ENCODE data around the gene KRTAP5-3.

KRTAP5-3 gene

GRCh38 chr11:1567721-1568100, 40.6 kb downstream of the KRTAP5-3 start:
- Histone ChIP-seq H3K4me3 (ENCODE audit: low read depth, low read length) (no peak overlapping the region), H3K27ac (no peak overlapping the region), H3K36me3 (replicated peaks) (no peaks in the 10 kb centered on the region), H3K27me3 (replicated peaks) (peaks cover 2% of the 10 kb centered on the region)
- TF ChIP-seq, protein P1, sequence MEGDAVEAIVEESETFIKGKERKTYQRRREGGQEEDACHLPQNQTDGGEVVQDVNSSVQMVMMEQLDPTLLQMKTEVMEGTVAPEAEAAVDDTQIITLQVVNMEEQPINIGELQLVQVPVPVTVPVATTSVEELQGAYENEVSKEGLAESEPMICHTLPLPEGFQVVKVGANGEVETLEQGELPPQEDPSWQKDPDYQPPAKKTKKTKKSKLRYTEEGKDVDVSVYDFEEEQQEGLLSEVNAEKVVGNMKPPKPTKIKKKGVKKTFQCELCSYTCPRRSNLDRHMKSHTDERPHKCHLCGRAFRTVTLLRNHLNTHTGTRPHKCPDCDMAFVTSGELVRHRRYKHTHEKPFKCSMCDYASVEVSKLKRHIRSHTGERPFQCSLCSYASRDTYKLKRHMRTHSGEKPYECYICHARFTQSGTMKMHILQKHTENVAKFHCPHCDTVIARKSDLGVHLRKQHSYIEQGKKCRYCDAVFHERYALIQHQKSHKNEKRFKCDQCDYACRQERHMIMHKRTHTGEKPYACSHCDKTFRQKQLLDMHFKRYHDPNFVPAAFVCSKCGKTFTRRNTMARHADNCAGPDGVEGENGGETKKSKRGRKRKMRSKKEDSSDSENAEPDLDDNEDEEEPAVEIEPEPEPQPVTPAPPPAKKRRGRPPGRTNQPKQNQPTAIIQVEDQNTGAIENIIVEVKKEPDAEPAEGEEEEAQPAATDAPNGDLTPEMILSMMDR (IDR thresholded peaks at IDR 0.05; ENCODE audit: low read depth, low read length, missing control alignments), result no peak
- DNase-seq, result no peak
- in situ Hi-C loops (cut with HindIII; ENCODE audit: low pct_ligation_motif_present, low sequenced_read_pairs), result no loop called here

DNA sequence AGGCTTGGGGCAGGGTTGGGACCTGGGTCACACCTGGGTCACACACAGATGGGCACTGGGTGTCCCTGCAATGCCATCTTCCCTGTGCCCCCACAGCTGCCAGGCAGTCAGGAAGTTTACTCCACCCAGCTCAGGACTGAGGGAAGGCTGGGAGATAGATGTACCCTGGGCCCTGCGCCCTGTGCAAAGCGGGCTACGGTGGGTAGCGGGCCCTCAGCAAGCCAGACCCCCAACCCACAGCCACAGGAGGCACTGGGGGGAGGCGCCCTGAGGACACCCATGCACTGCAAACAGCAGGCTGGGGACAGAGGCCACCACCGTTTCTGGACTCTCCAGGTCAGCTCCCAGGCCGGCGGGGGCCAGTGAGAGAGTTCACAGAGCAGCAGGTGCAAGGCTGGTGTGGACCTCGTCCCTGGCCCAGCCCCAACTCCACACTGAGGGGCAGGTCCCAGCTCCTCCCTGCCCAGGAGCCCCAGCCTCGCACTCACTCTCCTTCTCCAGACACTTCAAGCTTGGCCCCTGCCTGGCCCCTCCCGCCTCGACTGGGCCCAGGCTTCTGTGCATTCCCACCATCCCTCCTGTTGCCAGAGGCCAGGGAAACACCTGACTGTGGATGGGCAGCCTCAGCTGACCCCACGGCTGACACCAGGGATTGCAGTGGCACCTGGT, 41.1 kb downstream of the KRTAP5-3 start:
- no peak overlapping the region for H3K4me3 ChIP-seq (ENCODE audit: low read depth, low read length)
- no peaks in the 10 kb centered on the region for H3K36me3 ChIP-seq (replicated peaks)
- no peak for DNase-seq
- H3K27ac ChIP-seq, result no peak overlapping the region
- TF ChIP-seq, protein P1 (IDR thresholded peaks at IDR 0.05; ENCODE audit: low read depth, low read length, missing control alignments), result no peak
- in situ Hi-C loops (cut with HindIII; ENCODE audit: low pct_ligation_motif_present, low sequenced_read_pairs), result no loop called here
- no peaks in the 10 kb centered on the region for H3K27me3 ChIP-seq (replicated peaks)

- Histone ChIP-seq H3K36me3 (replicated peaks) (no peaks in the 10 kb centered on the region), H3K4me3 (ENCODE audit: low read depth, low read length) (no peak overlapping the region), H3K27me3 (replicated peaks) (no peaks in the 10 kb centered on the region), H3K27ac (no peak overlapping the region)
- TF ChIP-seq, protein P1 (IDR thresholded peaks at IDR 0.05; ENCODE audit: low read depth, low read length, missing control alignments), result peak; percentile 35
- no peak for DNase-seq
- in situ Hi-C loops (cut with HindIII; ENCODE audit: low pct_ligation_motif_present, low sequenced_read_pairs), result no loop called here
These were observed 41.7 kb downstream of the KRTAP5-3 start for GRCh38 chr11:1566381-1567051.

DNA sequence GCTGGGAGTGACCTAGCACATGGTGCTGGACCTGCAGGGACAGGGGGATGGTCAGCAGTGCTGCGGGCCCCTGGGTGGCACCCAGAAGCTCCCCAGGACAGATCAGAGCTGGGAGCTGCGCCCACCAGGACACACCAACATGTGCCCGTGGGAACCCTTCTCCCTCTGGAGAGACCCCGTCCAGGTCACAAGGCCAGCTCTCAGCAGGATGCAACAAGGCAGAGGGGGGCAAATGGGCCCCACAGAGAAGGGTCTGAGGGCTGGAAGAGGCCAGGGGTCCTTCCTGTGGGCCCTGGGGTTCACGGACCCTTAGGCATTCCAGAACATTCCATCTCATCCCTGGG, 42.4 kb downstream of the KRTAP5-3 start:
- no peak overlapping the region for H3K4me3 ChIP-seq (ENCODE audit: low read depth, low read length)
- TF ChIP-seq, protein P1 (IDR thresholded peaks at IDR 0.05; ENCODE audit: low read depth, low read length, missing control alignments), result no peak
- in situ Hi-C loops (cut with HindIII; ENCODE audit: low pct_ligation_motif_present, low sequenced_read_pairs), result no loop called here
- H3K27me3 ChIP-seq (replicated peaks), result no peaks in the 10 kb centered on the region
- no peak overlapping the region for H3K27ac ChIP-seq
- no peak for DNase-seq
- H3K36me3 ChIP-seq (replicated peaks), result no peaks in the 10 kb centered on the region

DNA sequence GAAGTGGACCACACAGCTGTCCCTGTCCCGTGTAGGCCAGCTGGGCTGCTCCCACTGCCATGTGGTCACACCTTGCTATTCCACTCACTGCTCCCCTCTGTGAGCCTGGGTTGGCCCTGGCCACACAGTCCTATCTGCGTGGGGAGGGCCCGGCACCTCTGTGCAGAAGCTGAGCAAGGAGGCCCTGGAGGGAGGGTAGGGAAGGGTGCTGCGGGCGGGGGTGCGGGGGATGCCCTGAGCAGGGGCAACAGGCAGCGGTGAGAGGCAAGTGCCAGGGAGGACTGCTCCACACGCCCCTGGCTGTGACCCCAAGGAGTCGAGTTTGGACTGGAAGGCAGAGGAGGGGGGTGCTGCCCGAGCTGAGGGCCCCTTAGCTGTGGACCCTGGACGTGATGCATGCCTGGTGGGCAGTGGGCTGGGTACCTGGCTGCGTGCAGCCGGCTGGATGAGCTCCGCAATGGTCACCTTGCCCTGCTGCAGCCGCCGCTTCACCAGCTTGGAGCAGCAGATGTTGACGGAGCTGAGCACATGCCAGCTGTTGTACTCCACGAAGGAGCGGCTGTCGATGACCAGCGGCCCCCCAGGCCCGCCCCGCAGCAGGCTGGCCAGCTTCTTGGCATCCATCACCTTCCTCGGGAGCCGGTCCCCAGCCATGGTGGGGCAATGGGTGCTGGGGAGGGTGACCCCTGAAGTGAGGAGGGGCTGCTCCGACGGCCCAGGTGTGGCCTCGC, 42.9 kb downstream of the KRTAP5-3 start:
- no peak for DNase-seq
- TF ChIP-seq, protein P1 (IDR thresholded peaks at IDR 0.05; ENCODE audit: low read depth, low read length, missing control alignments), result no peak
- Histone ChIP-seq H3K27ac (no peak overlapping the region), H3K27me3 (replicated peaks) (no peaks in the 10 kb centered on the region), H3K36me3 (replicated peaks) (no peaks in the 10 kb centered on the region), H3K4me3 (ENCODE audit: low read depth, low read length) (no peak overlapping the region)
- in situ Hi-C loops (cut with HindIII; ENCODE audit: low pct_ligation_motif_present, low sequenced_read_pairs), result no loop called here
